GM12873 (cell line): ENCODE data around the gene BTN2A1.

ENCODE experiments used
- CTCF ChIP-seq: IDR thresholded peaks from 2 replicates; pipeline ENCODE4 v1.5.1; 2012; ENCODE audit warnings: low read depth, mild to moderate bottlenecking, moderate library complexity, low read length, control low read depth; ENCODE audit not compliant: insufficient read depth; ENCODE audit errors: missing control alignments

The BTN2A1 gene

GRCh38 chr6:26475823-26476729 is 18.3 kb downstream of the BTN2A1 start:
- TF ChIP-seq CTCF, result no peak

- no peak for TF ChIP-seq CTCF
Observed at GRCh38 chr6:26476896-26477295, 19.1 kb downstream of the BTN2A1 start.

- TF ChIP-seq CTCF, result no peak
Observed at GRCh38 chr6:26477426-26477825, 19.7 kb downstream of the BTN2A1 start.

- TF ChIP-seq CTCF, result no peak
Observed at GRCh38 chr6:26478100-26478984, 20.6 kb downstream of the BTN2A1 start.

GRCh38 chr6:26478985-26479278 is 21.2 kb downstream of the BTN2A1 start:
- no peak for TF ChIP-seq CTCF

GRCh38 chr6:26482338-26482737 is 24.6 kb downstream of the BTN2A1 start:
- TF ChIP-seq CTCF, result no peak

GRCh38 chr6:26483727-26484126 is 26.0 kb downstream of the BTN2A1 start:
- TF ChIP-seq CTCF, result no peak
